H9 (cell line): ENCODE results near the gene PEX12. TPM values are rescaled to one million over a fixed set of nuclear protein-coding genes. Genes with fewer than 3 reads are reported as not detected.

Experiments used
- DNase-seq: peaks from one replicate; pipeline ENCODE4 v3.0.0-alpha.2; 2017
- H2AFZ ChIP-seq: one replicate; pipeline ENCODE4 v1.6.1; 2013; ENCODE audit warnings: mild to moderate bottlenecking, low read length, control low read depth, moderate library complexity
- H2AK5ac ChIP-seq: 2 replicates; pipeline ENCODE4 v1.6.1; 2013; ENCODE audit warnings: low read length, control low read depth, mixed read lengths; ENCODE audit not compliant: insufficient read length
- H2BK120ac ChIP-seq: one replicate; pipeline ENCODE4 v1.6.1; 2013; ENCODE audit warnings: low read depth, mild to moderate bottlenecking, low read length, control low read depth, inconsistent platforms; ENCODE audit not compliant: poor library complexity, severe bottlenecking
- H2BK12ac ChIP-seq: 2 replicates; pipeline ENCODE4 v1.6.1; 2013; ENCODE audit warnings: low read length, control low read depth, mixed read lengths, low read depth; ENCODE audit not compliant: insufficient read length
- H2BK15ac ChIP-seq: 2 replicates; pipeline ENCODE4 v1.6.1; 2013; ENCODE audit warnings: low read depth, low read length, control low read depth
- H2BK20ac ChIP-seq: one replicate; pipeline ENCODE4 v1.6.1; 2013; ENCODE audit warnings: low read depth, mild to moderate bottlenecking, low read length, control low read depth, inconsistent platforms; ENCODE audit not compliant: poor library complexity, severe bottlenecking
- H2BK5ac ChIP-seq: 2 replicates; pipeline ENCODE4 v1.6.1; 2013; ENCODE audit warnings: low read length, control low read depth, mixed read lengths; ENCODE audit not compliant: insufficient read length
- H3K14ac ChIP-seq: 2 replicates; pipeline ENCODE4 v1.6.1; 2013; ENCODE audit warnings: low read length, control low read depth; ENCODE audit not compliant: insufficient read depth
- H3K18ac ChIP-seq: 2 replicates; pipeline ENCODE4 v1.6.1; 2013; ENCODE audit warnings: low read depth, mild to moderate bottlenecking, mixed read lengths, low read length, control low read depth; ENCODE audit not compliant: insufficient read length
- H3K23ac ChIP-seq: 2 replicates; pipeline ENCODE4 v1.6.1; 2013; ENCODE audit warnings: low read length, control low read depth, mixed read lengths, low read depth; ENCODE audit not compliant: insufficient read length
- H3K23me2 ChIP-seq: 2 replicates; pipeline ENCODE4 v1.6.1; 2013; ENCODE audit warnings: low read depth, mild to moderate bottlenecking, mixed read lengths, low read length, control low read depth; ENCODE audit not compliant: insufficient read length, poor library complexity, severe bottlenecking
- H3K27ac ChIP-seq: 2 replicates; pipeline ENCODE4 v1.5.1; 2013; ENCODE audit warnings: low read length, control low read depth, mixed read lengths, low read depth; ENCODE audit not compliant: insufficient read length
- H3K27me3 ChIP-seq: 2 replicates; pipeline ENCODE4 v1.6.1; 2013; ENCODE audit warnings: low read length, control low read depth, inconsistent platforms; ENCODE audit not compliant: insufficient read depth
- H3K4ac ChIP-seq: 2 replicates; pipeline ENCODE4 v1.6.1; 2013; ENCODE audit warnings: low read depth, mild to moderate bottlenecking, control low read depth, inconsistent platforms, low read length, moderate library complexity
- H3K4me1 ChIP-seq: 2 replicates; pipeline ENCODE4 v1.6.1; 2013; ENCODE audit warnings: low read length, control low read depth, inconsistent platforms; ENCODE audit not compliant: insufficient read depth
- H3K4me2 ChIP-seq: 2 replicates; pipeline ENCODE4 v1.6.1; 2013; ENCODE audit warnings: low read length, control low read depth, mixed read lengths; ENCODE audit not compliant: insufficient read length, insufficient read depth
- H3K56ac ChIP-seq: 2 replicates; pipeline ENCODE4 v1.6.1; 2013; ENCODE audit warnings: low read depth, mild to moderate bottlenecking, mixed read lengths, low read length, control low read depth; ENCODE audit not compliant: insufficient read length
- H3K79me1 ChIP-seq: 2 replicates; pipeline ENCODE4 v1.6.1; 2013; ENCODE audit warnings: low read depth, mild to moderate bottlenecking, moderate library complexity, low read length, control low read depth, inconsistent platforms; ENCODE audit not compliant: insufficient read depth, poor library complexity, severe bottlenecking
- H3K79me2 ChIP-seq: 2 replicates; pipeline ENCODE4 v1.6.1; 2013; ENCODE audit warnings: low read length, control low read depth, inconsistent platforms; ENCODE audit not compliant: insufficient read depth
- H3K9ac ChIP-seq: 2 replicates; pipeline ENCODE4 v1.6.1; 2013; ENCODE audit warnings: low read length, control low read depth, mixed read lengths; ENCODE audit not compliant: insufficient read length; ENCODE audit errors: extremely low read depth
- H3K9me3 ChIP-seq: one replicate; pipeline ENCODE4 v1.6.1; 2013; ENCODE audit warnings: low read depth, low read length, inconsistent platforms; ENCODE audit not compliant: control insufficient read depth
- H3T11ph ChIP-seq: one replicate; pipeline ENCODE4 v1.6.1; 2013; ENCODE audit warnings: mild to moderate bottlenecking, low read length, control low read depth, inconsistent platforms
- H4K20me1 ChIP-seq: one replicate; pipeline ENCODE4 v1.6.1; 2013; ENCODE audit not compliant: control insufficient read depth, insufficient read length, insufficient read depth
- H4K5ac ChIP-seq: 2 replicates; pipeline ENCODE4 v1.6.1; 2013; ENCODE audit warnings: low read depth, mild to moderate bottlenecking, mixed read lengths, low read length, control low read depth; ENCODE audit not compliant: insufficient read length
- H4K8ac ChIP-seq: replicated peaks from 2 replicates; pipeline ENCODE4 v1.6.1; 2013; ENCODE audit warnings: low read length, control low read depth, mixed read lengths, low read depth; ENCODE audit not compliant: insufficient read length
- H4K91ac ChIP-seq: 2 replicates; pipeline ENCODE4 v1.6.1; 2013; ENCODE audit warnings: low read depth, mild to moderate bottlenecking, moderate library complexity, mixed read lengths, low read length, control low read depth; ENCODE audit not compliant: insufficient read length
- H3K27ac Mint-ChIP-seq, 3 experiments: 2 replicates in 2 of 3; 3 replicates in 1 of 3; pipeline ENCODE4 v1.8.0; 2020 to 2021; ENCODE audit warnings: mixed read lengths in 3 of 3, mild to moderate bottlenecking in 1 of 3, moderate library complexity in 1 of 3
- H3K27me3 Mint-ChIP-seq: 2 replicates; pipeline ENCODE4 v1.8.0; 2021; ENCODE audit warnings: low read depth, mild to moderate bottlenecking, moderate library complexity, mixed read lengths
- H3K36me3 Mint-ChIP-seq, 3 experiments: 2 replicates in 2 of 3; 3 replicates in 1 of 3; pipeline ENCODE4 v1.8.0; 2020 to 2021; ENCODE audit warnings: low read depth in 3 of 3, mixed read lengths in 3 of 3; ENCODE audit not compliant: insufficient read depth in 1 of 3
- H3K4me1 Mint-ChIP-seq, 2 experiments: 2 replicates each; pipeline ENCODE4 v1.8.0; 2020; ENCODE audit warnings: mixed read lengths in 2 of 2
- H3K4me3 Mint-ChIP-seq, 2 experiments: 2 replicates in 1 of 2; 3 replicates in 1 of 2; pipeline ENCODE4 v1.8.0; 2020 to 2021; ENCODE audit warnings: mild to moderate bottlenecking in 2 of 2, mixed read lengths in 2 of 2, moderate library complexity in 1 of 2
- H3K9me3 Mint-ChIP-seq, 2 experiments: 2 replicates in 1 of 2; 3 replicates in 1 of 2; pipeline ENCODE4 v1.8.0; 2020; ENCODE audit warnings: mild to moderate bottlenecking in 2 of 2, mixed read lengths in 2 of 2, moderate library complexity in 1 of 2
- WGBS: extraction: QIAGEN DNeasy Blood & Tissue Kit; methylation state at CpG from one replicate; pipeline ENCODE4 v1.1.7; 2013; ENCODE audit warnings: missing lambda C conversion rate, low lambda C conversion rate, mixed read lengths; ENCODE audit not compliant: insufficient read length; ENCODE audit errors: extremely low coverage; 5-methylcytosine and 5-hydroxymethylcytosine counted together
- total RNA-seq: library from RNA; stranded (reverse); gene quantifications from 2 replicates; pipeline ENCODE4 v1.2.1, GENCODE V29; 2021
- TF ChIP-seq, protein P1 (sequence below): fragments of 200-600 bp; sonication (generic); conservative IDR thresholded peaks from 3 replicates; pipeline ENCODE4 v1.8.0; 2021; ENCODE audit warnings: antibody characterized with exemption, mild to moderate bottlenecking

Gene PEX12
- total RNA-seq, 1 experiment from 2014 or later: 5.4 TPM

DNA sequence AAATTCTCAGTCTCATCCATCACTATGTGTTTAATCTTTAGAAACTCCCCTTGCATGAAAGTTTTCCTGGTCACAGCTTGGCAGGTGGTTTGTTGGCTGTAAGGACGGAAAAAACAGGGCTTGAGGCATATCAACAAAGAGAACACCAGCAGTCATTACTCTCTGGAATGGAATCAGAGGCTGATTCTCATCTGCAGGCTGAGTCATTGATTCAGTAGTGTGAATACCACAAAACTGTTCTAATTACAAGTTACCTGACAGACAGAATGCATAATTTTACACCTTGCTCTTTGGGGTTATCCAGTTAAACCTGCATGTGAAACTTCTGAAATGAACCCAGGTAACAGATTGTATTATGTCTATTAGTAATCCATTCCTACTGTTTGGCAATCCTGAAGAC, 29.4 kb downstream of the PEX12 start:
- H3K18ac ChIP-seq: no peak overlapping the region
- H3K79me2 ChIP-seq: no peaks in the 10 kb centered on the region
- peaks cover 9% of the 10 kb centered on the region in 2 experiments for H3K4me1 Mint-ChIP-seq
- H2AFZ ChIP-seq: no peak overlapping the region
- no peak overlapping the region for H3K27ac Mint-ChIP-seq
- H3K27me3 ChIP-seq: no peaks in the 10 kb centered on the region
- no peak overlapping the region for H3K14ac ChIP-seq
- no peak overlapping the region for H3K27ac ChIP-seq
- no peak overlapping the region for H4K91ac ChIP-seq
- no peak overlapping the region for H3T11ph ChIP-seq
- no peaks in the 10 kb centered on the region for H4K20me1 ChIP-seq
- no peak overlapping the region for H3K9ac ChIP-seq
- TF ChIP-seq, protein P1, sequence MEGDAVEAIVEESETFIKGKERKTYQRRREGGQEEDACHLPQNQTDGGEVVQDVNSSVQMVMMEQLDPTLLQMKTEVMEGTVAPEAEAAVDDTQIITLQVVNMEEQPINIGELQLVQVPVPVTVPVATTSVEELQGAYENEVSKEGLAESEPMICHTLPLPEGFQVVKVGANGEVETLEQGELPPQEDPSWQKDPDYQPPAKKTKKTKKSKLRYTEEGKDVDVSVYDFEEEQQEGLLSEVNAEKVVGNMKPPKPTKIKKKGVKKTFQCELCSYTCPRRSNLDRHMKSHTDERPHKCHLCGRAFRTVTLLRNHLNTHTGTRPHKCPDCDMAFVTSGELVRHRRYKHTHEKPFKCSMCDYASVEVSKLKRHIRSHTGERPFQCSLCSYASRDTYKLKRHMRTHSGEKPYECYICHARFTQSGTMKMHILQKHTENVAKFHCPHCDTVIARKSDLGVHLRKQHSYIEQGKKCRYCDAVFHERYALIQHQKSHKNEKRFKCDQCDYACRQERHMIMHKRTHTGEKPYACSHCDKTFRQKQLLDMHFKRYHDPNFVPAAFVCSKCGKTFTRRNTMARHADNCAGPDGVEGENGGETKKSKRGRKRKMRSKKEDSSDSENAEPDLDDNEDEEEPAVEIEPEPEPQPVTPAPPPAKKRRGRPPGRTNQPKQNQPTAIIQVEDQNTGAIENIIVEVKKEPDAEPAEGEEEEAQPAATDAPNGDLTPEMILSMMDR: no peak
- H3K9me3 Mint-ChIP-seq: no peaks in the 10 kb centered on the region
- peaks cover 31% of the 10 kb centered on the region for H3K27me3 Mint-ChIP-seq
- H3K9me3 ChIP-seq: no peaks in the 10 kb centered on the region
- H3K56ac ChIP-seq: no peak overlapping the region
- H2BK12ac ChIP-seq: no peak overlapping the region
- H2BK120ac ChIP-seq: no peak overlapping the region
- no peaks in the 10 kb centered on the region for H3K79me1 ChIP-seq
- H2AK5ac ChIP-seq: no peak overlapping the region
- no peak overlapping the region for H2BK20ac ChIP-seq
- H4K8ac ChIP-seq: no peak overlapping the region
- H3K23ac ChIP-seq: no peak overlapping the region
- H3K4me1 ChIP-seq: no peaks in the 10 kb centered on the region
- H3K4me3 Mint-ChIP-seq: no peak overlapping the region
- H3K23me2 ChIP-seq: no peaks in the 10 kb centered on the region
- no CpG with 5 or more reads among the region's 1 CpG for WGBS
- no peak overlapping the region for H2BK15ac ChIP-seq
- H3K4me2 ChIP-seq: no peak overlapping the region
- H3K36me3 Mint-ChIP-seq: no peaks in the 10 kb centered on the region
- DNase-seq: no peak
- no peak overlapping the region for H3K4ac ChIP-seq
- H2BK5ac ChIP-seq: no peak overlapping the region
- H4K5ac ChIP-seq: no peak overlapping the region
